Measurements from ENCODE around the gene BCKDHB. TPM values are rescaled to one million over a fixed set of nuclear protein-coding genes. Genes with fewer than 3 reads are reported as not detected.

BCKDHB gene
- polyA plus RNA-seq, 3 donors, result 8.3 to 29.8 (median 9.8) TPM

DNA sequence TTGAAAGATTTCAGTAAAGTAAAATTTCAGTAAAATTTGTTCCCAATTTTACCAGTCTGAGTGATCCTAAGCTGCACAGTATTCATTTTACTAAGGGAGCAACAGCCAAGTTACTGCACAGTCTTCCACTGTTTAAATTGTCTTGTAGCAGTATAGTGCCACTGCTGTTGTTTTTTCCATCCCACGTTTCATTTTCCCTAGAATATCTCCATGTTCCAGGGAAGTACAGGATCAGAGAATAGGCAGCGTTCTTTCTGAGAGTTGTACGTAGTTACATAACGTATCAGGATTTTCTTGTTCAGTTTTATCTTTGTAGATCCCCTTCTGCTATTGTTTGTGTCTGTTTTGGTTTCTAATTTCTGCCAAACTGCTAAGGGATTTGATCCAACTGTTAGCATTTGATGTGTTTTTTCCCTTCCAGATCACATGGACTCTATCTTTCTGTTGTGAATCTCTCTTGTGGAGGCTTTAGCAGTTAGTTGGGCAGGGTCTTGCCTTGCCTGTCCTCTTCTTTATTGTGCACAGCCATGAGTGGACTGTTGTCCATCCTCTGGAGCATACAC, 38.4 kb downstream of the BCKDHB start:
- WGBS, 3 donors, result 72 to 94% (median 78%) methylated on average over 4 of the region's 4 CpGs
- H3K27ac ChIP-seq (ENCODE audit: low read depth, low read length), result no peak overlapping the region

DNA sequence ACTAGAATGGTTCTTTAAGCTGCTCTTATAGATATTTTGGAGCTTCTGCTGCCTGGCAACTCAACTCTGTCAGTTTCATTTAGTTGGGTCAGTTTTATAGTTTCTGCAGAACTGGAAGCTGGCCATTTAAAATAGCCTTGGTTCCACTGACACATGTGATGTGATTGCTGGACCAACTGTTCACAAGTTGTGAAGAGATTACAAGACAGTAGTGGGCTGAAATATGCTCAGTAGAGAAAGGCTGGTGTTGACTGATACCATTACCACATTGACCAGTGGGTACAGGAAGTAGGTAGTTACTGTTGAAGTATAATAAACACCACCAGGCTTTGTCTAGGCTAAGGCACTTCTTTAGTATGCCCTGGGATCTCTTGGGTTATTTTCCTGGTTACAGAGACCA, 39.0 kb downstream of the BCKDHB start:
- H3K27ac ChIP-seq (ENCODE audit: low read depth, low read length), result no peak overlapping the region

DNA sequence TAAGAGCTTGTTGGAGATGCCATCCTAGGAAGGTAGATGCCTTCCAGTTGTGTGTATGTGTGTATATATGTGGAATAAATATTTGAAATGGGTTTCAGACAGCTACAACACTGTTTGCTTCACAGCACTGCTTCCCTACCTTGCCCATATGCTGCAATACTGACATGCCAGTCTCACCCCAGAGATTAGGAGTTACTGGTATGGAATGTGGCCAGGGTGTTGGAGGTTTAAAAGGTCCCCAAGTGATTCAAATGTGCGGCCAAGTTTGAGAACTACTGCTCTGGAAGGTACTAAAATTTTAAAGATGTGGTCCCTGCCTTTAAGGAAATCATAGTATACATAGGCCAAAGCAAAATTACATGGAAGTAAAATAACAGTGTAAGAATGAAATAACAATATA, 39.5 kb downstream of the BCKDHB start:
- 78 to 94% (median 92%) methylated on average over 1 of the region's 1 CpG for WGBS, 3 donors
- H3K27ac ChIP-seq (ENCODE audit: low read depth, low read length), result no peak overlapping the region

DNA sequence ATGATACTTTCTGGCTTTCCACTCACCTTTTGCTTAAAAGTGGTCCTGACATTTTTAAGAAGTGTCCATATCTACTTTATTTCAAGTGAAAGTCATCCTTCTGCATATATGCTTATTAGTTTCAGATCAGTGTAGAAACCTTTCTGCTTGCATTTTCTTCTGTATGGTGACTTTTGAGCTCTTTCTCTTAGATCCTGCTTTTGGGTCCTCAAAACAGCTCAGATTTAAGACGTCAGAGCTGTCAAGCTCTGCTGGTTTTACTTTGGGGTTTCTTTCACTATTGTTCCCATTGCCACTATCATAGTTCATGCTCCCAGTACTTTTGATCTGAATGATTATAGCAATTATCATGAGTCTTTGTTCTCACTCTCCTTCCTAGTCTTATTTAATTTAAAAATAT, 41.7 kb downstream of the BCKDHB start:
- WGBS, 3 donors, result 94 to 100% (median 95%) methylated on average over 1 of the region's 1 CpG
- no peak overlapping the region for H3K27ac ChIP-seq (ENCODE audit: low read depth, low read length)

DNA sequence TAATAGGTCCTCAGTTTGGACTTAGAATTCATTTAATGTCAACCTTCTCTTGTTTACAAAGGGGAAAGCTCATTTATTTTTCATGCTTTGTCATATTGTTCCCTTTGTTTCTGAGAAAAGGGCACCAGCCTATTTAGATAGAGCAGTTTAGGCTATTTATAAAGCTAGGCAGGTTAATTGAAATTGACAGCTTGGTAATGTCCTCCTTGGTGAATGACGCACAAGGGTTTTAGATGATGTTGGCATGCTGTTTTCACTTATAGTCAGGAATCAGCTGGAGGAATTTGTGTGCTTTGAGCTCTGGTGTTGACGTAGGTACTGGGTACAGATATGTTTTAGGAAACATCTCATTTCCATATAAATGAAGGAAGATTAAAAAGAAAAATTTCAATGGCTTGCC, 45.2 kb downstream of the BCKDHB start:
- WGBS, 3 donors, result 96 to 97% (median 96%) methylated on average over 2 of the region's 2 CpGs
- H3K27ac ChIP-seq (ENCODE audit: low read depth, low read length), result no peak overlapping the region

DNA sequence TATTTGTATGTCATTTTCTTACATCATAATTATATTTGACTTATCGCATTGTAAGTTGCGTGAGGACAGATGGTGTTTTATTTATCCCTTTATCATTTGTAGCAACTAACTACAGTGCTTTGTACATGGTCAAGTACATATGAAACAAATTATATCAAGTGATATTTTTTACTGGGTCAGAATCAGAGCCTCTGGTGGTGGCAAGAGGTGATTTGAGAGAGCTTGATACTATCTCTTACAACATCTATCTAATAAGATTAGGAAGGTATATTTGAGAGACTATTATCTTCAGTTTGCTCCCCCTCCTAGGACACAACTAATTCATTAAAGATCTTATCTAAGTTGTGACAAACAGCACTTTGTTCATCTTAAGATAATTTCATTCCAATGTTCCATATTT, 47.7 kb downstream of the BCKDHB start:
- H3K27ac ChIP-seq (ENCODE audit: low read depth, low read length), result no peak overlapping the region
- WGBS, 3 donors, result 96 to 99% (median 99%) methylated on average over 2 of the region's 2 CpGs

DNA sequence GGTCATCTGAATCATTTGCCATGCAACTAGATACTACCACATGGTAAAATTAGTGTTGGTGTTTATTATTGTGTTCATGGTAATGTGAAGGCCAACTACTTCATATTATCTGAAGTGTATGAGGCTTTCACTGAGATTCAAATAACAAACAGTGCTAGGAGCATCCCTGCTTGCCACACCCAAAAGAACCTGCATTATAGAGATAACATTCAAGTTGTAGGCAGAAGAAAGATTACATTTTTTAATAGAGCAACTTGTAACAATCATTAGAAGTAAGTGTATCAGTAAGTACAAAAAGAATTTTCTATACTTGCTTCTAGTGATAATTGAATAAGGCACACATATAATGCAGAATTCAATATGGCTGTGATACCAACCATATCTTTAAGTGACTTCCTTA, 49.8 kb downstream of the BCKDHB start:
- no peak overlapping the region for H3K27ac ChIP-seq (ENCODE audit: low read depth, low read length)

DNA sequence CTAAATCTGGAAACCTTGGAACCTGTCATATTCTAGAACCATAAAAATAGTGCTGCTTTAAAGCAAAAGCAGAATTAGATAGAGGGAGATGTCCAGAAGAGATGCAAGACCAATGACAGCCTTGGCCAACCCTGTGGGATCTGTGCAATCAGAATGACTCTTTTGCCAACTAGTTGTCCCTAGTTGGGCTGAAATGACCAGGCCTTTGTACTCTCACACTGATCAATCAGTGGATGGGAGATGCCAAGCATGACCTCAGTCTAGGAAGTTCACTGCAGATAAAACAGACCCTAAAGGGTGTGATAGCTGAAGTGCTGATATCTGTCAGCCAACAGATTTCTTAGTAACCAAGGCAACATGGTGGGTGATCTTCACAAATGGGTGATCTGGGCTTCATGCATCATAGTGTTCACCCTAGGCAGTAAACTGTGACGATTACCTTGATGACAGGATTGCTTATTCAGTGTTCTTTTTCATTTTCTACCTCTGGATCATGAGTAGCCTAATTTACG, 52.1 kb downstream of the BCKDHB start:
- 84 to 92% (median 91%) methylated on average over 2 of the region's 2 CpGs for WGBS, 3 donors
- H3K27ac ChIP-seq (ENCODE audit: low read depth, low read length), result no peak overlapping the region

DNA sequence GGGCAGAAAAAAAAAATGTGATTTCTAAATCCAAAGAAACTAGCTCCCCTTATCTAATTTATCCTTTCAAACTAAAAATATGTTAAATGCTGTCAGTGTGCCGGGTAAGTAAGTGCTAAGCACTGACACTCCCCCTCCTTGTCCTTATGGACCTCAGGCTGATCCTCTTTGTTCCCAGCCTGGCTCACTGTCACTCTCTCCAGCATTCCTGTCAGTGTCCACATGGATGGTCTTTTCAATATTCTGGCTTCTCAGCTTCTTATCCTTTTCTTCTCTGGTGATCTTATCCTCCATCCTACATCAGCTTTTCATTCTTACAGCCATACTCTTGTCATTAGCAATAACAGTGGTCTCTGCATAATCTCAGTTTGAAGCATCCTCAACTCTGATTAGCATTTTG, 55.0 kb downstream of the BCKDHB start:
- H3K27ac ChIP-seq (ENCODE audit: low read depth, low read length), result no peak overlapping the region
- WGBS, 3 donors, result 90 to 100% (median 94%) methylated on average over 1 of the region's 1 CpG

DNA sequence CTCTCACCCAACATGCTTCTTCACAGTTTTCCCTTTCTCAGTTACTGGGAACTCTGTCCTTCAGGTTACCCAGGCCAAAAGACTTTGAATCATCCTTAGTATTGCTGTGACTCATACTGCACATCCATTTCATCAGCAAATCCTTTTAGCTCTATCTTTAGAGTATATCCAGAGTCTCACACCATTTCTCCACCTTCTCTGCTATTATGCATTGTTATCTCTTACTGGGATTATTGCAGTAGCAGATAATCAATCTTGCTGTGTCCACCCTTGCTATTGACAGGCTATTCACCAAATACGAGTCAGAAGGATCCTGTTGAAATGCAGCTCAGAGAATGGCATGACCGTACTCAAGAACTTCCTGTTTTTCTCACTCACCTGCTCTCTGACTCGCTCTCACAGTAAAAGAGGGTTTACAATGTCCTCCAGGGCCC, 57.3 kb downstream of the BCKDHB start:
- WGBS, 3 donors, result 46 to 82% (median 62%) methylated on average over 3 of the region's 3 CpGs

DNA sequence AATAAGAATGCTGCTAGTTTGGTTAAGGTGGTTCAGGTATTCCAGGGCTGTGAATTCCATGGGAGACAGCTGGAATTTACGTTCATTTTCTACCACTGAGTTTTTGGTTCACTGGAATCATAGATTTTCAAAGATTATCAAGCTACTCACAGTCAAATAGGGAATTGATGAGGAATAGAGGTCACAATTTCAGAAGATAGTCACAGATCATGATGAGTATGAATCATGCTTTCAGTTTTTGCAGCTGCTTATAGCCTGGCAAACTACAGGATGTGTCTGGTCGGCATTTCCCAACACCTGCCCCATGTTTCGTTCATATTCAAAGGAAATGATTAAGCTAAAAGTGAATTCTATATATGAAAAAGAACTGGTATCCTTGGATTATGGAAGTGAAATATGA, 58.7 kb downstream of the BCKDHB start:
- 45 to 84% (median 53%) methylated on average over 3 of the region's 3 CpGs for WGBS, 3 donors
- H3K27ac ChIP-seq (ENCODE audit: low read depth, low read length), result no peak overlapping the region

More for the DNA sequence above, 57.3 kb downstream of the BCKDHB start:
- H3K27ac ChIP-seq (ENCODE audit: low read depth, low read length), result no peak overlapping the region

DNA sequence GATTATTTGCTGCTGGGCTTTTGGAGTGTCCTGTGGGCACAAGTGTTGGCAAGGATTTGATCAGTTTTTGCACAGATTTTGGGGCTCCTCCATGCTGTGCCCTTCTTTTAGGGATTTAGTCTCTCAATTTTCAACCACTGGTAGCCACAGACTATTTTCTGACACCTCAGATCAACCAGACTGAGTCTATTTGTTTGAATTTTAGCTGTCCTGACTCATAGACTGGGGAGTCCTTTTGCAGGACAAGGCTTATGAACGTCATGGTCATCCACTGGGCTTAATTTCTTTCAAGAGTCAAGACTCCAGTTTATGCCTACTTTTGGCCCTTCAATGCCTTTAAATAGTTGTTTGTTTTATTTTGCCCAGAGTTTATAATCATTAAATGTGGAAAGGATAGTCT, 59.3 kb downstream of the BCKDHB start:
- WGBS, 3 donors, result 84 to 93% (median 92%) methylated on average over 1 of the region's 1 CpG
- H3K27ac ChIP-seq (ENCODE audit: low read depth, low read length), result no peak overlapping the region

DNA sequence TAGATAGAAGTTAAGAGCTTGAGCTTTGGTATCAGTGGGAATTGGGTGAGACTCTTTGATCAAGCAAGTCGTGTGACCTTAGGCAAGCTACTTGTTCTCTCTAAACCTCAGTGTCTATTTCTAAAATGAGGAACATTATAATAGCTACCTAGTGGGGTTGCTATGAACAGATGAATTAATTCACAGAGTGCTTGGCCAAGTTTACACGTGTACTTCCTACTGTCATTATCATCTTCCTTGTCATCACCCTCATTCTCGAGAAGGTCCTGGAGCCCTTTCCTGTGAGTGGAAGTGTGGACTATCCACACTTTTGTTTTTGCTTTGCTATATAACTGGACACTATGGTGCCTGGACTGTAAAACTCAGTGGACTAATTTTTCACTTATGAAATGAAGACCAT, 64.0 kb downstream of the BCKDHB start:
- H3K27ac ChIP-seq (ENCODE audit: low read depth, low read length), result no peak overlapping the region
- WGBS, 3 donors, result 62 to 77% (median 65%) methylated on average over 3 of the region's 3 CpGs

DNA sequence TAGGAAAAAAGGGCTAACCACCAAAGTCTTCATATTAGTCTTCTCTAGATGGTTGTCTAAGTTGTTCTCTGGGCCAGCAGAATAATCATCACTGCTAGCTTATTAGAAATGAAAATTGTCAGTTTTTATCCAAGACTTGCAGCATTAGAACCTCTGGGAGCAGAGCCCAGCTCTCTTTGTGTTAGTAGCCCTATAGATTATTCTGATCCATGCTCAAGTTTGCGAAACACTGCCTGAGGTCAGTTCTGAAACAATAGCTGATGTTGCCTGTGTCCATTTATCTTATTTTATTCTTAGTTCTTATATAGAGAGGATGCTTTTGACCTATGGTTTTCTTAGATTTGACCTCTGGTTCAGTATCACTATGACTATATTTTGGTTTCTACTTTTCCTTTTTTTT, 66.9 kb downstream of the BCKDHB start:
- WGBS, 3 donors, result 86 to 95% (median 89%) methylated on average over 1 of the region's 1 CpG
- H3K27ac ChIP-seq (ENCODE audit: low read depth, low read length), result no peak overlapping the region

DNA sequence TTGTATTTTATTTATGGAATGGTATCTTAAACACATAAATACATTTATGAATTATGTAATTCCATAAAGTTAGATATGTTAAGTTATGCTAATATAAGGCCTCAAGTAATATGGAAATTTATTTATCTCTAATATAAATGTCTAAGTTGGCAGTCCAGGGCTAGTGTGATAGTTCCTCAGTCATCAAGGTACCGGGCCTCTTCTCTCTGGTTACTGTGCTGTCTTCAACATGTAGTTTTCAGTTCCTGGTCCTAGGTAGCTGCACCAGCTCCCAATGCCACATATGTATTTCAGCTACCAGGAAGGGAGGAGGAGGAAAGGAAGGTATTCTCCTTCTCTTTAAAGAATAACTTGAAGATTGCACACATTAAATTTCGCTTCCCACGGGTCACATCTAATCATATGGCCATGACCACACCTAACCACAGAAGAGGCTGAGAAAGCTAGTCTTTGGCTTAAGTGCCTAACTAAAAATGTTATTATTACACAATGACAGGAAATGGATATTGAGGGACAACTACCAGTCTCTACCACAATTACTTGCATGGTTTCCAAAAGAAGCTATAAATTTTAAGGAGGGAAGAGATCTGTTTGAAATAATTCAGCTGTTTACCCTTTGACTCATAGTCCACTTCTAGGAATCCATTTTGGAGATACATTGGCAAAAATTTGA, 68.6 kb downstream of the BCKDHB start:
- no peak overlapping the region for H3K27ac ChIP-seq (ENCODE audit: low read depth, low read length)
- WGBS, 3 donors, result 67 to 92% (median 72%) methylated on average over 3 of the region's 3 CpGs

DNA sequence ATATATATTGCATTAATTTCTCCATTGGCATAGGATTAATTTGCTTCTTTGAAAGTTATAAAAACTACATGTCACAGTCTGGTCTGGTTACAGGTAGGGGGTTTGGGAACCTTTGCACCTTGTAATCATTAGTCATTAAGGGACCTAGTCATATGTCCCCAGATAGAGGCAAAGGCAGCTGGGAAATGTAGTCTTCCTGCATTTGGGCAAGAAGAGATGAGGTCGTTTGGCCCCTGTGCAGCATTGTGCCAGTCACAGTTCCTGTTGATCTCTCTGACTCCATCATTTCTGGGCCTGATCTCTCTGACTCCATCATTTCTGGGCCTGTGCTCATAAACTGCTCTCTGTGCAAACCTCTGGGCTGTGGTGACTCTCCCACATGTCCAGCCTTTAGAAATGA, 73.2 kb downstream of the BCKDHB start:
- WGBS, 3 donors, result 38 to 55% (median 45%) methylated on average over 1 of the region's 1 CpG
- no peak overlapping the region for H3K27ac ChIP-seq (ENCODE audit: low read depth, low read length)

DNA sequence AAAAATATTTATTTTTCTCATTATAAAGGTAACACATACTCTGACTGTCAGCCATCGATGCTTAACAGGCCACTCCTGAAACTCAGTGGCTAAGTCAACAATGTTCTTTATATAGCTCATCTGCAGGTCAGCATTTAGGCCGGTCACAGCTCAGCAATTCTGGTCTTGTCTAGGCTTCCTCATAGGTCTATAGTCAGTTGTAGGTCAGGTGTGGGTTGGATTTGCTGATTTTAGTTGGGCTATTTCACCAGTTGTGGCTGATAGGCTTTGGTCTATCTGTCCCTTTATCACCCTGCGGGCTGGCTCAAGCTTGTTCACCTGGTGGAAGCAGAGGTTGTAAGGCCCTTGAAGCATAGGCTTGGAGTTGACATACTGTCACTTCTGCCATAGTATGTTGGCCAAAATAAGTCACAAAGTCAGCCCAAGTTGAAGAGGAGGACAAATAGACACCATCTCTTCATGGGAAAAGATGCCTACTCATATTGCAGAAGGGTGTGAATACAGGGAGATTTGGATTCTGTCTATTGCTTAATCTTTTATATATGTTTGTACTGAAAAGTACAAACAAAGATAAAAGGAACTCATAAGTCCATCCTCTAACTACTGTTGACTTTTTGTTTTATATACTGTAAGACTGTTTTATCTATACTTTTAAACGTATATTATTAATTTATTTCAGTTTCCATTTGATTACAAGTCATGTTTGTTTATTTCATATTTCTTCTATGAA, 75.0 kb downstream of the BCKDHB start:
- WGBS, 3 donors, result 77 to 96% (median 93%) methylated on average over 4 of the region's 4 CpGs
- H3K27ac ChIP-seq (ENCODE audit: low read depth, low read length), result no peak overlapping the region

DNA sequence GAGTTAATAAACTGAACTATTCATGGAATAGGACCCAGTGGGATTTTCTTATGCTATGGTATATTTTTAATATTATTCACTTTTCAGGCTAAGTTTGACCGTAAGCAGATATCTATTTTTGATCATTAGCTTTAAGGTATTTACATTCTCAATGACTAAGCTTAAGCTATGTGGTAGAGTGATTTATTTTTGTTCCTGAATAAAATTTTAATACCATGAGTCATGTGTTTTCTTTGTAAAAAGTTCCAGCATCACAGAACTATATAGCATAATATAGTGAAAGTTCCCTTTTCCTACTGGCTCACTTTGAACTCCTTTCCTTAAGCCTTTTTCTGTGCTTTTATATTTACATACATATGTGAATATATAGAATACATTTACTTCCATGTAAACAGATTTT, 75.8 kb downstream of the BCKDHB start:
- H3K27ac ChIP-seq (ENCODE audit: low read depth, low read length), result no peak overlapping the region
- 90 to 95% (median 91%) methylated on average over 1 of the region's 1 CpG for WGBS, 3 donors

DNA sequence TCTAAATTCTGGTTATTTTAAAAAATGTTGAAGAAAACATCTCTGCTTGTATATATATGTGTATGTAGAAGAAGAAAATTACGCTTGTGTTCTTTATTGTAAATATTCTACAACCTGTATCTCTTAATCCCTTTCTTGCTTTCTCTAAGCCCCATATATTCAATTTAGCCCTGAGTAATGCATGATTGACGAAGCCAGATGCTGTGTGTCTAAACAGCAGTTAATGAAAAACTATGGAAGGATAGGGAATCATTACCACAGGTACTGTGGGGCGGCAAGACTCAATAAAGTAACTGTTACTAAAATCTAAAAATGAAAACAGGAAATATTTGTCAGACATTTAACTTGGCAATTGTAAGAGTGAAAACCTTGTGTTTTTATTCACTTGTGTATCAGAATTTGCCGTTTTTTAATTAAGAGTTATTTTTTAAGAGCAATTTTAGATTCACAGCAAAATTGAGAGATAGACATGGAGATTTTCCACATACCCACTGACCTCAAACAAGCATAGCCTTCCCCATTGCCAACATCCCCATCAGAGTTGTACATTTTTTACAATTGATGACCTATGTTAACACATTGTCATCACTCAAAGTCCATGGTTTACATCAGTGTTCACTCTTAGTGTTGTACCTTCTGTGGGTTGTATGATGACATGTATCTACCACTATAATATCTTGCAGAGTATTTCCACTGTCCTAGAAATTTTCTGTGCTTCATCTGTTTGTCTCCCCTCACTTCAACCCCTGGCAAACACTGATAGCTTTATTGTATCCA, 76.7 kb downstream of the BCKDHB start:
- H3K27ac ChIP-seq (ENCODE audit: low read depth, low read length), result no peak overlapping the region
- WGBS, 3 donors, result 92 to 94% (median 93%) methylated on average over 4 of the region's 4 CpGs

Data from adipose tissue (tissue), 3 donors.